Retinal pigment epithelial cell (primary cell): ENCODE data around the gene CMTR2.
A peak's percentile ranks its signal among the peaks of the same experiment; 100 is the strongest.
"Not testable (repeated sequence)": the region's sequence is repeated elsewhere in the genome, so short reads cannot be mapped to it uniquely, and the experiment has no call there.

Experiments used
- DNase-seq: peaks from one replicate; pipeline ENCODE4 v3.0.0-alpha.2; 2010; ENCODE audit warnings: low read depth
- H3K4me3 ChIP-seq: 2 replicates; pipeline ENCODE4 v1.5.1; 2011; ENCODE audit warnings: mild to moderate bottlenecking, low read length, control low read depth, moderate library complexity
- TF ChIP-seq, protein P1 (sequence below): conservative IDR thresholded peaks from 2 replicates; pipeline ENCODE4 v1.5.1; 2011; ENCODE audit warnings: low read depth, low read length, control low read depth, inconsistent platforms

Gene CMTR2

DNA sequence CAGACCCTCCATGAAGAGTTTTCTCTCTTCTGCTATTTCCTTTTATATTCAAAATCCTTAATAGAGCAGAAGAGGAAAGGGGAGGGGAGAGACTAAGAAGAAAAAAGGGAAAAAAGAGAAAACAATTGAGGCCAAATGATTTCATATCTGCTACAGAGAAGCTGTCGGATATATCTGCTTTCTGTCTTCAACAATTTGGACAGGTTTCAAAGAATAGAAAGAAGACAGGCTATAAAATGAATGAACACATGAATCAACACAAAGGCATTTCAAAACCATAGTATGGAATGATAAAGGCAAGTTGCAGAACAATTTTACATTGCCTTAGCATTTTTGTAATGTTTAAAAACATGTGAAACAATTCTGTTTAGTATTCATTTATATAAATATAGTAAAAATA lies 4.7 kb upstream of the CMTR2 start:
- TF ChIP-seq, protein P1, sequence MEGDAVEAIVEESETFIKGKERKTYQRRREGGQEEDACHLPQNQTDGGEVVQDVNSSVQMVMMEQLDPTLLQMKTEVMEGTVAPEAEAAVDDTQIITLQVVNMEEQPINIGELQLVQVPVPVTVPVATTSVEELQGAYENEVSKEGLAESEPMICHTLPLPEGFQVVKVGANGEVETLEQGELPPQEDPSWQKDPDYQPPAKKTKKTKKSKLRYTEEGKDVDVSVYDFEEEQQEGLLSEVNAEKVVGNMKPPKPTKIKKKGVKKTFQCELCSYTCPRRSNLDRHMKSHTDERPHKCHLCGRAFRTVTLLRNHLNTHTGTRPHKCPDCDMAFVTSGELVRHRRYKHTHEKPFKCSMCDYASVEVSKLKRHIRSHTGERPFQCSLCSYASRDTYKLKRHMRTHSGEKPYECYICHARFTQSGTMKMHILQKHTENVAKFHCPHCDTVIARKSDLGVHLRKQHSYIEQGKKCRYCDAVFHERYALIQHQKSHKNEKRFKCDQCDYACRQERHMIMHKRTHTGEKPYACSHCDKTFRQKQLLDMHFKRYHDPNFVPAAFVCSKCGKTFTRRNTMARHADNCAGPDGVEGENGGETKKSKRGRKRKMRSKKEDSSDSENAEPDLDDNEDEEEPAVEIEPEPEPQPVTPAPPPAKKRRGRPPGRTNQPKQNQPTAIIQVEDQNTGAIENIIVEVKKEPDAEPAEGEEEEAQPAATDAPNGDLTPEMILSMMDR, result no peak
- no peak for DNase-seq
- H3K4me3 ChIP-seq, result no peak overlapping the region

- not testable (repeated sequence) for DNase-seq, H3K4me3 ChIP-seq
Observed at GRCh38 chr16:71292095-71292494, 2.9 kb upstream of the CMTR2 start.

- DNase-seq, result no peak
- TF ChIP-seq, protein P1, result no peak
- peak overlapping the region; percentile 62 for H3K4me3 ChIP-seq
Observed at GRCh38 chr16:71289732-71290062, 495 bp upstream of the CMTR2 start.

DNA sequence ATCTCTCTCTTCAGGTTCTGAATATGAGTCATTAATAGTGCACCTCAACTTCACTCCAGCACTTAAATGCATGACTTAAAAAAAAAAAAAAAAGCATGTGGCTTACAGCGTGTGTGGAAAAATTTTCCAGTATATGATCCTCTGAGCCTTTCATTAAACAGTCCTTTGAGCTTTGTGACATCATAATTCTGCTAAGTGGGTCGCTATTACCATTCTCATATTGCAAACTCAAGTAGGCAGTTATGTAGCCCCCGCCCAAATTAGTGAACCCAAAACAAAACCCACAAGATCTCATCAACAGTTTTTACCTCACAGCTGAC lies 672 bp downstream of the CMTR2 start:
- peak overlapping the region; percentile 62 for H3K4me3 ChIP-seq
- peak; percentile 42 for DNase-seq
- TF ChIP-seq, protein P1, result no peak

- H3K4me3 ChIP-seq, result peak overlapping the region; percentile 62
- TF ChIP-seq, protein P1, result no peak
- no peak for DNase-seq
Observed at GRCh38 chr16:71287911-71288310, 1.3 kb downstream of the CMTR2 start.

- TF ChIP-seq, protein P1, result no peak
- H3K4me3 ChIP-seq, result no peak overlapping the region
- no peak for DNase-seq
Observed at GRCh38 chr16:71287454-71287853, 1.7 kb downstream of the CMTR2 start.

- TF ChIP-seq, protein P1, result no peak
- DNase-seq, result no peak
- H3K4me3 ChIP-seq, result no peak overlapping the region
Observed at GRCh38 chr16:71283612-71284011, 5.6 kb downstream of the CMTR2 start.

DNA sequence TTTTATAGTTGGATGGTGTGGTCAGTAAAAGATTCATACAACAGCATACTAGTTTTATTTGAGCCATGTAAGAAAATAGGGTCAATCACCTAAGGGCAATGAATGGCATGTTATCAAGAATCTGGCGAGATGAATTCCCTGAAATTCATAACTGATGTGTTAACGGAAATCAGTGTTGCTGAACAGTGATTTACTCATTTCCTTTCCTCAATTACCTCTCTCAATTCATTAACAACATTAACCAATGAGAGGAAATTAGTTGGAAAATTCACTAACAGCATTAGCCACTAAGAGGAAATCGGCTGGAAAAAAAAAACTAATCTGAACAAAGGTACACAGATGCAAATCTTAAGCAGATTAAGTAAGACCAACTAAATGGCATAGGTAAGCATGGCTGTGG lies 6.3 kb downstream of the CMTR2 start:
- H3K4me3 ChIP-seq, result no peak overlapping the region
- TF ChIP-seq, protein P1, result no peak
- no peak for DNase-seq
